Motor neuron (in vitro differentiated cells): ENCODE measurements around the gene CHD6. TPM values are rescaled to one million over a fixed set of nuclear protein-coding genes. Genes with fewer than 3 reads are reported as not detected.

Source experiments
- ATAC-seq, 8 experiments: fragments of 200-7000 bp; cut with Tn5 transposase; replicated peaks in 6 of 8; 2 replicates each; pipeline ENCODE4 v1.8.0; 2021; ENCODE audit warnings: mild to moderate bottlenecking in 8 of 8, moderate library complexity in 8 of 8
- H3K27ac ChIP-seq, 2 donors: fragments of 250-450 bp; sonication (Bioruptor Pico); 2 replicates each; pipeline ENCODE4 v1.9.0; 2021; ENCODE audit warnings: antibody characterized with exemption in 2 of 2, mild to moderate bottlenecking in 2 of 2, moderate library complexity in 1 of 2
- H3K4me1 ChIP-seq, 2 donors: fragments of 250-450 bp; sonication (Bioruptor Pico); replicated peaks in 1 of 2; 2 replicates each; pipeline ENCODE4 v1.6.1; 2021; ENCODE audit warnings: antibody characterized with exemption in 2 of 2, mild to moderate bottlenecking in 2 of 2, moderate library complexity in 1 of 2
- H3K4me3 ChIP-seq, 5 donors: fragments of 250-450 bp; sonication (Bioruptor Pico); 2 replicates each; pipeline ENCODE4 v1.9.0; 2021; ENCODE audit warnings: antibody characterized with exemption in 5 of 5, mild to moderate bottlenecking in 5 of 5, moderate library complexity in 4 of 5
- WGBS, 10 experiments: fragments of 450-650 bp; shearing (Covaris generic); methylation state at CpG; one replicate each; pipeline ENCODE4 v1.0.0; 2022; 5-methylcytosine and 5-hydroxymethylcytosine counted together
- in situ Hi-C, 9 experiments: fragments of 400-800 bp; cut with MboI; loops; one replicate each; pipeline ENCODE4 v1.15.0; 2021; ENCODE audit warnings: low sequenced_read_pairs in 9 of 9, low pct_unique_long_range_greater_than_20kb in 2 of 9; ENCODE audit not compliant: unreplicated experiment in 9 of 9
- total RNA-seq, 8 experiments: library from RNA; unstranded; fragments of 300-600 nt; gene quantifications; 2 replicates each; pipeline versions ENCODE4 v1.2.3 to v1.2.4, GENCODE V29; 2022

Gene CHD6
- total RNA-seq, 8 experiments from 2014 or later, result 19.4 to 59.2 (median 37.5) TPM

GRCh38 chr20:41598719-41599118 is 19.5 kb downstream of the CHD6 start:
- Histone ChIP-seq H3K4me3 (no peak overlapping the region), H3K4me1 (no peaks in the 10 kb centered on the region), H3K27ac (no peak overlapping the region)
- 89 to 100% (median 95%) methylated on average over 2 to 6 of the region's 6 CpGs; no CpG with 5 or more reads in 1 of the 10 experiments for WGBS, 10 experiments
- in situ Hi-C loops, result no loop called here
- no peak for ATAC-seq

DNA sequence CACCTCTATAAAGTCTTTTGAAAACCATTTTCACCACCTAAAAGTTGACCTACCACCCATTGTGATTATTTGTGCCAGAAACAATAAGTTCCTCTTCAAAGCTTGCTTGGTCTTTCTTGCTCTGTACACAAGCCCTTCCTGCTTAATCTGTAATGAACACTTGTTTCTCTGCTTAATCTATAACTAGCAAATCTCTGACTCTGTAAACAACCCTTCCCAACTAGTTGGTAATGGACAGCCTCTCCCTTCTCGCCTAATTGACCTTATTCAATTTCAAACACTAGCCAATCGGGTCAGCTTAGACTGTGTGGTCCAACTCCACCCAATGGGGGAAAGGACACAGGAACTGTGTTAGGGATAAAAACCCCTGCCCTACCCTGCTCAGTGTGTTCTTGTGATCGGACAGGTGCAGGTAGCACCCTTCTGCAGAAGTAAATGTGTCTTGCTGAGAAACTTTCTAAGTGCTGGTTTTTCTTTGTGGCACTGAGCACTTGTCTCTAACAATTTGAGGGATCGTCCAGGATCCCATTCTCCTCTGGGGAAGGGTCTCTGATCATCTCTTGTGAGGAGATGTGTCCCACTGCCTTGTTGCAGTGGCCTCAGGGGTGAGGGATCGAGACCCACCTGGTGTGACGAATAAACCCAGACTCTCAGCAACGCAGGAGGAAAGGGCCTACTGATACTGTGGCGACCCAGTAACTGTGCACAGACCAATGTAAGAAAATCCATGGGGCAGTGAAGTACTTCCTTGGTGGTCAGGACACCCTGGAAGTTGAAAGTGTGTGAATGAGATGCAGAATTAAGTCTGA is 23.5 kb downstream of the CHD6 start:
- in situ Hi-C loops, result no loop called here
- ATAC-seq, result no peak

DNA sequence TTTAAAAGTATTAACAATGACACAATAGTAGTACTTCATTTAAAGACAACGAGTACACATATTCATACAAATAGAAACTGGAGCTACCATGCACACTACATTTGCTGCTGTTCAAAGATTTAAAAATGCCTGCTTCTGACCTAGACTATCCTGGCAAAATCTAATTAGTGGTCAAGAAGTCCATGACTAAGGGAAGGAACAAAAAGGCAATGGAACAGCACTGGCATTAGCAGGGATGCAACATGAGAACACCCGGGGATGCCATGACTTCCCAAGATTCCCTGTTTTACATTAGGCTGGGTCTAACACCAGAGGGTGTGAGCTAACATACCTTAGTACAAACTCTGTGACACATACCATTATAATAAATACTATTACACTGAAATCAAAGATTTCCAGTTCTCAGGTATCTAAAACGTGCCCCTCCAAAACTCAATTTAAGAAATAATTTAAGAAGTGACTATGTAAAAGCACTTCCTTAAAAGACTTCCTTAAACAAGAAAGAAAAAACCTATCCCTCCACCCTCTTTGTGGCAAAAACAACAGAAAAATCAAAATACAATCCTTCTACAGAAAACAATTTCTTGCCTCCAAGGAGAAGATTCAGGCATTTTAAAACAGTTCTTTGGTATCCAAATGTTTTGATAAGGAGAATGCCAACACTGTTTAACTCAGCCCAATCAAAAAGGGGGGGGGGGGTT is 25.5 kb downstream of the CHD6 start:
- Histone ChIP-seq H3K27ac (no peak overlapping the region), H3K4me1 (no peaks in the 10 kb centered on the region), H3K4me3 (no peak overlapping the region)
- peak in 1 of 8 experiments; percentile 45 for ATAC-seq
- 60 to 100% (median 92%) methylated on average over 1 to 3 of the region's 3 CpGs; no CpG with 5 or more reads in 2 of the 10 experiments for WGBS, 10 experiments
- in situ Hi-C loops, result no loop called here

More for the DNA sequence above, 23.5 kb downstream of the CHD6 start:
- no peak overlapping the region for H3K4me3 ChIP-seq
- H3K27ac ChIP-seq, result no peak overlapping the region
- 33 to 100% (median 80%) methylated on average over 1 to 4 of the region's 8 CpGs; no CpG with 5 or more reads in 1 of the 10 experiments for WGBS, 10 experiments
- no peaks in the 10 kb centered on the region for H3K4me1 ChIP-seq

GRCh38 chr20:41587956-41588355 is 30.2 kb downstream of the CHD6 start:
- H3K4me3 ChIP-seq, result no peak overlapping the region
- 0 to 100% (median 84%) methylated on average over 1 to 3 of the region's 3 CpGs; no CpG with 5 or more reads in 2 of the 10 experiments for WGBS, 10 experiments
- H3K27ac ChIP-seq, result no peak overlapping the region
- in situ Hi-C loops, result no loop called here
- H3K4me1 ChIP-seq, result no peaks in the 10 kb centered on the region
- no peak for ATAC-seq

DNA sequence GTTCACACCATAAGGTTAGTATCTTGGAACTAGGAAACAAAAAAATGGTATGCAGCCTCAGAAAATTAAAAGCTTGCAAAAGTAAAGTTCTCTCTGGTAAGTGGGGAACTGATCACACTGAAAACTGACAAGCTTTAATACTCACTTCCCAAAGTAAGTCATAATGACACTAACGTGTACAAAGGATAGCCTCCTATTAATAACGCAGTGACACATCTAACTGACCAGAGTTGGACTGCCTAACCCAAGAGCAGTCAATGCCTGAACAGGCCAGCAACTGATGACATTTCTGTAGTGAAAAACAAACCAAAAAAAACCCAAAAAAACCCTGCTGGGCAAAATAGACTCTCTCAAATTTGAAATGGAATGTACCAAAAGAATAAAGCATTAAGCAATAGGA is 30.7 kb downstream of the CHD6 start:
- no peak overlapping the region for H3K4me3 ChIP-seq
- H3K27ac ChIP-seq, result no peak overlapping the region
- ATAC-seq, result no peak
- 0 to 100% (median 97%) methylated on average over 1 to 2 of the region's 2 CpGs; no CpG with 5 or more reads in 3 of the 10 experiments for WGBS, 10 experiments
- in situ Hi-C loops, result no loop called here
- no peaks in the 10 kb centered on the region for H3K4me1 ChIP-seq

GRCh38 chr20:41586772-41587171 is 31.4 kb downstream of the CHD6 start:
- no peaks in the 10 kb centered on the region for H3K4me1 ChIP-seq
- 57 to 100% (median 79%) methylated on average over 1 of the region's 1 CpG; no CpG with 5 or more reads in 1 of the 10 experiments for WGBS, 10 experiments
- no peak overlapping the region for H3K4me3 ChIP-seq
- no peak for ATAC-seq
- no peak overlapping the region for H3K27ac ChIP-seq
- in situ Hi-C loops, result no loop called here

DNA sequence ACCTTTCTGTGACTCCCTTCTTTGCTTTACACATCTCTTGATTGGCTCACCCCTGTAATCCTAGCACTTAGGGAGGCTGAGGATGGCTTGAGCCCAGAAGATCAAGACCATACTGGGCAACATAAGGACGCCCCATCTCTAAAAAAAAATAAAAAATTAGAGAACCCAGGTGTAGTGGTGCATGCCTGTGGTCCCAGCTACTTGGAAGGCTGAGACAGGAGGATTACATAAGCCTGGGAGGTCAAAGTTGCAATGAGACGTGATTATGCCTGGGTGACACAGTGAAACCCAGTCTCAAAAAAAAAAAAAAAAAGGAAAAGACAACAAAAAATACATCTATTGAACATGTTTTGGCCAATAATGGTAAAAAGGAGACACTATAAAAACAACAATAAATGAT is 37.8 kb downstream of the CHD6 start:
- in situ Hi-C loops, result no loop called here
- 83 to 100% (median 93%) methylated on average over 1 to 2 of the region's 2 CpGs; no CpG with 5 or more reads in 5 of the 10 experiments for WGBS, 10 experiments
- no peak overlapping the region for H3K27ac ChIP-seq
- no peak for ATAC-seq
- H3K4me3 ChIP-seq, result no peak overlapping the region
- peaks cover 4 to 5% of the 10 kb centered on the region in 2 donors for H3K4me1 ChIP-seq

GRCh38 chr20:41577129-41578009 is 40.8 kb downstream of the CHD6 start:
- in situ Hi-C loops, result no loop called here
- H3K4me1 ChIP-seq, result peaks cover 4 to 5% of the 10 kb centered on the region in 2 donors
- ATAC-seq, result no peak
- no peak overlapping the region for H3K4me3 ChIP-seq
- no peak overlapping the region for H3K27ac ChIP-seq
- WGBS, 10 experiments, result 70 to 100% (median 83%) methylated on average over 1 to 6 of the region's 6 CpGs

DNA sequence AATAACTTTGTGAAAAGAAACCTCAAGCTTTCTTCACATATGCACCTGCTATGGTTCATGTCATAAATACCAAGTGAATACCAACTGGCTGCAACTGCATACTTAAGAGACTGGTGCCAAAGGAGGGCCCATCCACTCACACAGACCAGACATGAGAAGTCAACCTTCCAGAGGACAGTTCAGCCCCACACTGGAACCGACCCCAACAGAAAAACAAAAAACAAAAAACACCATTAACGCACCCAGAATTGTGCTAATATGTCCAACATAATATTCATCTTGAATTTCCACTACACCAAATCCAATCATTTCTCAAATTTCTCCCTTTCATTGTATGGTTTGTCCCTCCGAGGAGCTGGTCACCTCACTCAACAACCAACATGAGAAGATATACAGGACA is 42.8 kb downstream of the CHD6 start:
- WGBS, 10 experiments, result 89 to 100% (median 100%) methylated on average over 1 to 3 of the region's 3 CpGs; no CpG with 5 or more reads in 1 of the 10 experiments
- Histone ChIP-seq H3K27ac (no peak overlapping the region), H3K4me1 (peaks cover 2 to 4% of the 10 kb centered on the region in 2 donors), H3K4me3 (no peak overlapping the region)
- ATAC-seq, result no peak
- in situ Hi-C loops, result no loop called here

- H3K4me1 ChIP-seq, result peaks cover 0 to 4% of the 10 kb centered on the region in 2 donors
- WGBS, 10 experiments, result 87 to 100% (median 95%) methylated on average over 2 to 7 of the region's 7 CpGs
- H3K27ac ChIP-seq, result no peak overlapping the region
- no peak for ATAC-seq
- in situ Hi-C loops, result no loop called here
- no peak overlapping the region for H3K4me3 ChIP-seq
Measured at GRCh38 chr20:41574802-41575389, 43.3 kb downstream of the CHD6 start.

DNA sequence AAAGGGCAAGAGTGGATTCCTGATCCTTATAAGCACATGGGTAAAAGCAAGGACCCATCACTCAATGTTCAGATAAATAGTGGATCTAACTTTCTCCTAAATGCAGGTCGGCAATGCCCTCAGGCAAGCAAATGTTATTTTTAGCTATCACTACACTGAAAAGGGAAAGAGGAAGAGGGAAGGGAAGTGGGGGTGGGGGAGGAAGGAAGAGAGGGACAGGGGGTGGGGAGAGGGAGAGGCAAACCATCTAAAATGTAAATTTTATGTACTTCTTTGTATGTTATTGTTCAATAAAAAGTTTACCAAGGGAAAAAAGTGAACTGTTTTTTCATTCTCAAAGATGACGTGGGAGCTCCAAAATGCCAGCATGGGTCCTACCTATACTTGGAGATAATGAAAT is 44.2 kb downstream of the CHD6 start:
- in situ Hi-C loops, result no loop called here
- Histone ChIP-seq H3K27ac (no peak overlapping the region), H3K4me3 (no peak overlapping the region)

GRCh38 chr20:41572010-41572572 is 46.1 kb downstream of the CHD6 start:
- peaks cover 0 to under 1% of the 10 kb centered on the region in 2 donors for H3K4me1 ChIP-seq
- 20 to 100% (median 58%) methylated on average over 1 to 2 of the region's 3 CpGs; no CpG with 5 or more reads in 4 of the 10 experiments for WGBS, 10 experiments
- in situ Hi-C loops, result no loop called here
- no peak overlapping the region for H3K4me3 ChIP-seq
- no peak for ATAC-seq
- no peak overlapping the region for H3K27ac ChIP-seq

More for the DNA sequence above, 44.2 kb downstream of the CHD6 start:
- WGBS, 10 experiments, result 50 to 100% (median 86%) methylated on average over 1 to 2 of the region's 2 CpGs; no CpG with 5 or more reads in 3 of the 10 experiments
- peaks cover 0 to 4% of the 10 kb centered on the region in 2 donors for H3K4me1 ChIP-seq
- no peak for ATAC-seq
